HG02840 (cell line): Measurements from ENCODE around the gene OAS1.

Experiments
- ATAC-seq: cut with Tn5 transposase; IDR thresholded peaks from one replicate; pipeline ENCODE4 v1.9.1; 2021; ENCODE audit warnings: mild to moderate bottlenecking, moderate library complexity, moderate number of reproducible peaks; ENCODE audit not compliant: unreplicated experiment, low FRiP score

Gene OAS1

DNA sequence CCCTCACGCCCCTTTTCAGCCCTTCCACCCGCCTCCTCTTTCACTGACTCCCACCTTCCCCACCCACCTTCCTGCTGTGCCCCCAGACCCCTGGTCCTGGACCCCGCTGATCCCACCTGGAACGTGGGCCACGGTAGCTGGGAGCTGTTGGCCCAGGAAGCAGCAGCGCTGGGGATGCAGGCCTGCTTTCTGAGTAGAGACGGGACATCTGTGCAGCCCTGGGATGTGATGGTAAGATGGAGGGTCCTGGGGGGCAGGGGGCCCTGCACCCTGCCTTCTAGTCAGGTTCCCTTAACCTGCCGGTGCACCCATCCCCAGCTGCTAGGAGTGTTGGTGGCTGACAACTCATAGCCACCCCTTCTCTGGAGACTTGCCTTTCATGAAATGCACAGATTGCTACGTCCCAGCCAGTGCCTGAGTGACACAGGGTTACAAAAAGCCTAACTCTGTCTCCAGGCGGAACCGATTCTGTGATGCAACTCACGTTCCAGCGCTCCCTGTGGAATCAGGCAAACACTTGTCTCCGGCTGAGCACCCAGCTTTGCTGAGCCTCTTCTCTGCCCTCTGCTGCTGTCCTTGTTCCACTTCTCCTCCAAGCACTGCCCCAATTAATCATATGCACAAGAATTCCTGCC is 56.6 kb downstream of the OAS1 start:
- no peak for ATAC-seq

DNA sequence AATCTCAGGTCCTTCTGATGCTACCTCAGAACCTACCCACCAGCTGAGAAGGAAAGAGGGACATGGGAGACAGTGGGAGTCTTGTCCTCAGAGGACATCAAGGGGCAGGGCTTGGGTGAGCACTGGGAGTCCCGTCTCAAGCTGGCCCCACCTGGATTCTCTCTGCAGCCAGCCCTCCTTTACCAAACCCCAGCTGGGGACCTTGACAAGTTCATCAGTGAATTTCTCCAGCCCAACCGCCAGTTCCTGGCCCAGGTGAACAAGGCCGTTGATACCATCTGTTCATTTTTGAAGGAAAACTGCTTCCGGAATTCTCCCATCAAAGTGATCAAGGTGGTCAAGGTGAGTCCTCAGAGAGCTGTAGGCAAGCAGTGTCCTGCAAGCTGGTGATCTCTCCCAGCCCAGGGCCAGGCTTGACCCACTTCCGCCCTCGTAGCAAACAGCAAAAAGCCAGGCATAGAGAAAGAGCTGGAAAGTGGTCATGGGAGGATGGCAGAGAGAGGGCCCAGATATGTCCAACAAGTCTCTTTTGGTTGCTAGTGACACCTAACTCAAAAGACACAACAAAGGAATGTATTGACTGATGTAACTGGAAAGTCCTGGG is 57.4 kb downstream of the OAS1 start:
- no peak for ATAC-seq

DNA sequence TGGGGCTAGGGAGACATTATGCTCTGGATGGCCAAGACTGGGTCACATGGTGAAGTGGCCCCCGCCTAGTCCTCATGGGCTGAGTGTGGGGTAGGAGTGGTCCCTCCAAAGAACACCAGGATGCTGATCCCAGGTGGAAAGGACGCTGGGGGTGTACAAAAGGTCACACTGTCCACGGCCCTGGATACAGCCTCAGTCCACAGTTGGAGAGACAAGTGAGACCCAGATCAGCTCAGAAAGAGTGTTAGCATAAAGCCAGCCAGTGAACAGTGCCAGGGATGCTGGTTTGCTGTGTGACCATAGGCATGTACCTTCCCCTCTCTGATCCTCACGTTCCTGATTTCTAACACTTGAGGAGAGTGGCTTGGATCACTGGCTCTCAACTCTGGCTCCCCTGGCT is 58.2 kb downstream of the OAS1 start:
- no peak for ATAC-seq

DNA sequence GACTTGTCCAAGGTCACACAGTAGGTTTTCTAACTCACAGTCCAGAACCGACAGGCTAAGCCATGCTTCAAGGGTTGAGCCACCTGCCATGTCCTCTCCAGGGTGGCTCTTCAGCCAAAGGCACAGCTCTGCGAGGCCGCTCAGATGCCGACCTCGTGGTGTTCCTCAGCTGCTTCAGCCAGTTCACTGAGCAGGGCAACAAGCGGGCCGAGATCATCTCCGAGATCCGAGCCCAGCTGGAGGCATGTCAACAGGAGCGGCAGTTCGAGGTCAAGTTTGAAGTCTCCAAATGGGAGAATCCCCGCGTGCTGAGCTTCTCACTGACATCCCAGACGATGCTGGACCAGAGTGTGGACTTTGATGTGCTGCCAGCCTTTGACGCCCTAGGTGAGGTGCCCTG is 58.9 kb downstream of the OAS1 start:
- ATAC-seq: no peak

DNA sequence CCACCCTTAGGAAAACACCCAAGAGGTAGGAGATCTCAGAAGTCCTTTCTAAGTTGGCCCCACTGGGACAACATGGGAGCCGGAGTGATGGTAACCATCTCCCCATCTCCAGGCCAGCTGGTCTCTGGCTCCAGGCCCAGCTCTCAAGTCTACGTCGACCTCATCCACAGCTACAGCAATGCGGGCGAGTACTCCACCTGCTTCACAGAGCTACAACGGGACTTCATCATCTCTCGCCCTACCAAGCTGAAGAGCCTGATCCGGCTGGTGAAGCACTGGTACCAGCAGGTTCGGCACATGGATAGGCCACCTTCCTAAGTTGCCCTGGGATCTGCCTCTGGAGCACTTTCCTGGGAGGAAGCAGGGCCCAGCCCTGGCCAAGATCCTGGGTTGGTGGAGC is 60.5 kb downstream of the OAS1 start:
- ATAC-seq: no peak

DNA sequence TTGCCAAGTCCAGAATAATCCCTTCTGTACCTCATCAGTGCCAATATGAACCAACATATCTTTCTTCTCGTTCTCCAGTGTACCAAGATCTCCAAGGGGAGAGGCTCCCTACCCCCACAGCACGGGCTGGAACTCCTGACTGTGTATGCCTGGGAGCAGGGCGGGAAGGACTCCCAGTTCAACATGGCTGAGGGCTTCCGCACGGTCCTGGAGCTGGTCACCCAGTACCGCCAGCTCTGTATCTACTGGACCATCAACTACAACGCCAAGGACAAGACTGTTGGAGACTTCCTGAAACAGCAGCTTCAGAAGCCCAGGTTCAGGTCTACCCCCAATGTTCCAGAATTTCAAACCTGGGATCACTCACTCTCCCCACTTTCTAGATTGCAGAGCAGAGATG is 61.1 kb downstream of the OAS1 start:
- no peak for ATAC-seq
